NCI-H345 treated with DMSO at 0.1 percent for 48 hours (cell line): Measurements from ENCODE around the gene LARP4B.
"Not testable (repeated sequence)": the region's sequence is repeated elsewhere in the genome, so short reads cannot be mapped to it uniquely, and the experiment has no call there.

Source experiments
- DNase-seq: peaks from one replicate; lab custom pipeline; 2025; ENCODE audit not compliant: unreplicated experiment; lab: John Stamatoyannopoulos, UW

The LARP4B gene

GRCh38 chr10:774661-775244, 156.8 kb downstream of the LARP4B start:
- DNase-seq = no peak

- DNase-seq = no peak
Observed at GRCh38 chr10:774223-774622, 157.3 kb downstream of the LARP4B start.

- no peak for DNase-seq
Observed at GRCh38 chr10:773562-774161, 157.8 kb downstream of the LARP4B start.

GRCh38 chr10:772227-772637, 159.3 kb downstream of the LARP4B start:
- DNase-seq = no peak

- DNase-seq = no peak
Observed at GRCh38 chr10:771647-772046, 159.9 kb downstream of the LARP4B start.

- DNase-seq = no peak
Observed at GRCh38 chr10:770975-771374, 160.5 kb downstream of the LARP4B start.

GRCh38 chr10:770048-770712, 161.3 kb downstream of the LARP4B start:
- DNase-seq = not testable (repeated sequence)

GRCh38 chr10:767794-768193, 163.7 kb downstream of the LARP4B start:
- DNase-seq = no peak

- DNase-seq = no peak
Observed at GRCh38 chr10:767211-767610, 164.3 kb downstream of the LARP4B start.

GRCh38 chr10:761376-761775, 170.1 kb downstream of the LARP4B start:
- no peak for DNase-seq

GRCh38 chr10:760622-761021, 170.9 kb downstream of the LARP4B start:
- no peak for DNase-seq

GRCh38 chr10:759898-760477, 171.5 kb downstream of the LARP4B start:
- DNase-seq = no peak
